IMR-90 (cell line): ENCODE data around the gene SLC37A1.

ENCODE experiments used
- MAFK ChIP-seq: IDR thresholded peaks from 2 replicates; pipeline ENCODE4 v1.6.1; 2012; ENCODE audit warnings: low read depth, low read length, improper control_type of control experiment
- POLR2A ChIP-seq: IDR thresholded peaks from 2 replicates; pipeline ENCODE4 v1.6.1; 2012; ENCODE audit warnings: mild to moderate bottlenecking, low read depth, low read length
- SMC3 ChIP-seq: fragments of 150-350 bp; IDR thresholded peaks from 2 replicates; pipeline ENCODE4 v1.6.1; 2016; ENCODE audit warnings: low read depth, mild to moderate bottlenecking, antibody characterized with exemption, low read length, moderate library complexity
- TF ChIP-seq, protein P1 (sequence below): conservative IDR thresholded peaks from 2 replicates; pipeline ENCODE4 v1.5.1; 2012; ENCODE audit warnings: mild to moderate bottlenecking, low read depth, low read length, improper control_type of control experiment

DNA sequence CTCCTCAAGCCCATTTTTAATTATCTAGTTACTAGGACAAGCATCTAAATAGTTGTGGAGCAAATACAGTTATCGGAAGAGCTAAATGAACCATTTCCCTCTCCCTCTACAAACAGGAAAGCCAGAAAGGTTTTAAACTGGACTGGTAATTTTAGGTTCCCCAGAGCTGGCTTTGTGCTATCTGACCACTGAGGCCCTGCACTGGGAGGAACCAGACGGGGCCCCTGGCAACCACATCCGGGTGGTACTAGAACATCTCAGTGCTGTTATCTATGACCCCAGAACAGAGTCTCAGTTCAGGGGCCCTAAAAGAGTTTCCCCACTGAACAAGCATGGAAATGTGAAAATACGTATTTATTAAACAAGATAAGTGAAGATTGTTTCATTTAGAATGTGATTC lies 9.9 kb upstream of the SLC37A1 start:
- TF ChIP-seq POLR2A: no peak
- no peak for TF ChIP-seq SMC3
- TF ChIP-seq, protein P1, sequence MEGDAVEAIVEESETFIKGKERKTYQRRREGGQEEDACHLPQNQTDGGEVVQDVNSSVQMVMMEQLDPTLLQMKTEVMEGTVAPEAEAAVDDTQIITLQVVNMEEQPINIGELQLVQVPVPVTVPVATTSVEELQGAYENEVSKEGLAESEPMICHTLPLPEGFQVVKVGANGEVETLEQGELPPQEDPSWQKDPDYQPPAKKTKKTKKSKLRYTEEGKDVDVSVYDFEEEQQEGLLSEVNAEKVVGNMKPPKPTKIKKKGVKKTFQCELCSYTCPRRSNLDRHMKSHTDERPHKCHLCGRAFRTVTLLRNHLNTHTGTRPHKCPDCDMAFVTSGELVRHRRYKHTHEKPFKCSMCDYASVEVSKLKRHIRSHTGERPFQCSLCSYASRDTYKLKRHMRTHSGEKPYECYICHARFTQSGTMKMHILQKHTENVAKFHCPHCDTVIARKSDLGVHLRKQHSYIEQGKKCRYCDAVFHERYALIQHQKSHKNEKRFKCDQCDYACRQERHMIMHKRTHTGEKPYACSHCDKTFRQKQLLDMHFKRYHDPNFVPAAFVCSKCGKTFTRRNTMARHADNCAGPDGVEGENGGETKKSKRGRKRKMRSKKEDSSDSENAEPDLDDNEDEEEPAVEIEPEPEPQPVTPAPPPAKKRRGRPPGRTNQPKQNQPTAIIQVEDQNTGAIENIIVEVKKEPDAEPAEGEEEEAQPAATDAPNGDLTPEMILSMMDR: no peak
- TF ChIP-seq MAFK: no peak
